Body of pancreas (tissue), 4 donors: Measurements from ENCODE around the gene ITGAV.

Experiments used
- CTCF ChIP-seq, 7 experiments: fragments of 450-650 bp in 4 of 7; fragments of 200-600 bp in 3 of 7; sonication (generic) in 3 of 7; IDR thresholded peaks; one replicate each; pipeline ENCODE4 v1.5.1; 2016 to 2019; ENCODE audit warnings: antibody characterized with exemption in 7 of 7
- POLR2A ChIP-seq, 3 donors: fragments of 450-650 bp; IDR thresholded peaks; one replicate each; pipeline ENCODE4 v1.6.1; 2016; ENCODE audit warnings: antibody characterized with exemption in 3 of 3, mild to moderate bottlenecking in 2 of 3

DNA sequence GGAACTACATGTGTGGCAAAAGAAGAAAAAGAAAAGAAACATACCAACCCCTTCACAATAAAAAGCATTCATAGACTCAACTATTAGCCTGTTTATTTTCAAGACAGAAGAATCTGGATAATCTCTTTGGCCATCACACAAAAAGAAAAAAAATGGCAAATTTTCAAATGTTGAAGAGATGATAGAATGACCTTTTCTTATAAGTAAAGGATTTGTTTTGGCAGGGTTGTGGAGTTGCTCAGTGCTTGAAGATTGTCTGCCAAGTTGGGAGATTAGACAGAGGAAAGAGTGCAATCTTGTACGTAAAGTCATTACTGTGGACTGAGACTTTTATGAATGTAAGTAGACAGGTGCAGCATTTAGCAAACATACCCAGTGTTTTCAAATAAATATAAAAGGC is 85.5 kb downstream of the ITGAV start:
- no peak for TF ChIP-seq CTCF (IDR thresholded peaks at IDR 0.05)
- TF ChIP-seq POLR2A (IDR thresholded peaks at IDR 0.05): no peak
